NCI-H2227 (cell line): ENCODE data around the gene IFNA16.
"Not testable (repeated sequence)": the region's sequence is repeated elsewhere in the genome, so short reads cannot be mapped to it uniquely, and the experiment has no call there.

ENCODE experiments used
- DNase-seq: peaks from one replicate; lab custom pipeline; 2025; ENCODE audit not compliant: unreplicated experiment; lab: John Stamatoyannopoulos, UW

IFNA16 gene

DNA sequence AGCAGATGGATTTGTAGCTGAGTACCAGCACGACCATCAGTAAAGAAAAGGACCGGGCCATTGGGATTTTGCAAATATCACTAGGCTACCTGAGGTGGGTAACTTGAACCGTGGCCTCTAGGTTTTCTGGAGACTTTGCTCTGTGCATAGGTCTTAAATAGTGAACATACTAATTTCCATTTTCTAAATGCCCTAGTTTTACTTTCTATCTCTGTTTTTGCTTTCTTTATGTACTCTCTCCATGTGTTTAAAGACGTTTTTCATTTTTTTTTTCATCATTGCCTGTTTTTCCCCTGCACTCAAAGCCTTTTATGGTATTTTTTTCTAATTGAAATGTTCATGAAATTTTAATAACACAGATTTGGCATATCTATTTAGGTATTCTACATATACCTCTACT, 15.0 kb downstream of the IFNA16 start, which contains the start of gene IFNA7:
Gene IFNA7 (minus strand): TSS at position 101 of the 400 bp plus-strand sequence. CDS start 40 bp downstream, at position 61.
- not testable (repeated sequence) for DNase-seq

DNA sequence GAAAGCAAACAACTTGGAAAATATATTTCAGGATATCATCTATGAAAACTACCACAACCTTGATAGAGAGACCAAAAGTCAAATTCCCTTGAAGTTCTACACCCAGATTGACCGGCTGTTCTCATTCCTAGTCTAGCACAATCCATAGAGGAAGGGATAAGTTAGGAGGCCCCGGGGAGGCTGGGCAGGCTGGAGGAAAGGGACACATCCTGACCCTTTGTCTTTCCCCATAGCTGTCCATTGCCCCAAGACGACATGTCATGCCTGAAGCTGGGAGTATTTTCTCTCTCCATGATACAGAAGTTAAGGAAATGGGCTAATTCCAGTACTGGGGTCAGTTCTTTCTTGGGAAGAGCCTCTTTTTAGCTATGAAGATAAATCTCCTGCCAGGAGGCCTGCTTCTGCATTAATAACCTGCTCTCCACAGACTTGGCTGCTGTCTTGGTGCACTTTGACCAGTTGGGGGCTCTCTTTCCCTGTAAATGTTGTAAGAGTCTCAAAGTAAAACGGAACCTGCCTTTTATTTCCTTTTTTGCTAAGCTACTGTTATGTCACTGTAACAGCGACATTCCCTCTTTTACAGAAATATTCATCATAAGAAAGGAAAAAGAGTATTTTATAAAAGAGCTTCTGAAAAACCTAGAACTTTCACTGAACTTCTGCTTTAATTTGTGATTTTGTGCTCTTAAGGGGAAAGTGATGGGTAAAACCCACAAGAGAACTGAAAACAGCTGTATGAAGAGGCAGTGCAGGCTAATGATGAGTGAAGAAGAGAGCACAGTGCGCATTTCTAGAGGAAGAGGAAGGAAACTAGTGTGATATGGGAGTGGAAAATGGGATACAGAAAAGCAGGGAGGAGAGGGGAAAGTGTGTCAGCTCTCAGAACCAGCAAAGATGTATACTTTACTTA, 22.0 kb downstream of the IFNA16 start:
- peak; percentile 2 for DNase-seq

DNA sequence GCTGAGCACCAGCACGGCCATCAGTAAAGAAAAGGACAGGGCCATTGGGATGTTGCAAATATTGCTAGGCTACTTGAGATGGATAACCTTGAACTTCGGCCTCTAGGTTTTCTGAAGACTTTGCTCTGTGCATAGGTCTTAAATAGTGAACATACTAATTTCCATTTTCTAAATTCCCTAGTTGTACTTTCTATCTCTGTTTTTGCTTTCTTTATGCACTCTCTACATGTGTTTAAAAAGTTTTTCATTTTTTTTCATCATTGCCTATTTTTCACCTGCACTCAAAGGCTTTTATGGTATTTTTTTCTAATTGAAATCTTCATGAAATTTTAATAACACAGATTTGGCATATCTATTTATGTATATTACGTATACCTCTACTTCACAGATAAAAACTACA, 29.6 kb downstream of the IFNA16 start, which contains the start of gene IFNA4:
Gene IFNA4 (minus strand): TSS at position 101 of the 400 bp plus-strand sequence. CDS start 56 bp downstream, at position 45.
- DNase-seq = not testable (repeated sequence)

DNA sequence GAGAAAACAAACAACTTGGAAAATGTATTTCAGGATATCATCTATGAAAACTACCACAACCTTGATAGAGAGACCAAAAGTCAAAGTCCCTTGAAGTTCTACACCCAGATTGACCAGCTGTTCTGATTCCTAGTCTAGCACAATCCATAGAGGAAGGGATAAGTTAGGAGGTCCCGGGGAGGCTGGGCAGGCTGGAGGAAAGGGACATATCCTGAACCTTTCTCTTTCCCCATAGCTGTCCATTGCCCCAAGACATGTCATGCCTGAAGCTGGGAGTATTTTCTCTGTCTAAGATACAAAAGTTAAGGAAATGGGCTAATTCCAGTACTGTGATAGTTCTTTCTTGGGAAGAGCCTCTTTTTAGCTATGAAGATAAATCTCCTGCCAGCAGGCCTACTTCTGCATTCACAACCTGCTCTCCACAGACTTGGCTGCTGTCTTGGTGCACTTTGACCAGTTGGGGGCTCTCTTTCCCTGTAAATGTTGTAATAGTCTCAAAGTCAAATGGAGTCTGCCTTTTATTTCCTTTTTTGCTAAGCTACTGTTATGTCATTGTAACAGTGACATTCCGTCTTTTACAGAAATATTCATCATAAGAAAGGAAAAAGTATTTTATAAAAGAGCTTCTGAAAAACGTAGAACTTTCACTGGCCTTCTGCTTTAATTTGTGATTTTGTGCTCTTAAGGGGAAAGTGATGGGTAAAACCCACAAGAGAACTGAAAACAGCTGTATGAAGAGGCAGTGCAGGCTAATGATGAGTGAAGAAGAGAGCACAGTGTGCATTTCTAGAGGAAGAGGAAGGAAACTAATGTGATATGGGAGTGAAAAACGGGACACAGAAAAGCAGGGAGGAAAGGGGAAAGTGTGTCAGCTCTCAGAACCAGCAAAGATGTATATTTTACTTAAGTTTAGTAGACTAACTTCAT, 34.0 kb downstream of the IFNA16 start:
- DNase-seq = not testable (repeated sequence)

DNA sequence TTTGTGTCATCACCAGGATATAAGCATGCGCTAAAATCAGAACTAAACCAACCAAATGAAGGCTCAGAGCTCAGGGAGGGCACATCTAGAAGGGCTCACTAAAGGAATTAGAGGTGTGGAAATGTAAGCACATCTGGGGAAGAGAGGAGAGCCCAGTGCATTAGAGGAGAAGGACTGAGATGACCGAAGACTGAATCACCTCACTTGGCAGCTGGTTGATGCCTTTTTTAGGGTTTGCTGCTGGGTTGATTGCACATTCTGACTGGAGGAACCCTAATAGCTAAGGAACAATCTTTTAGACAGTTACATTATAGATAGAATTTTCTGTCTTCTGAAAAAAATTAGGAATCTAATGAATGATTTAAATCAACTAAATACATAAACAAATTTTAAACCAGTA, 42.4 kb downstream of the IFNA16 start:
- no peak for DNase-seq

DNA sequence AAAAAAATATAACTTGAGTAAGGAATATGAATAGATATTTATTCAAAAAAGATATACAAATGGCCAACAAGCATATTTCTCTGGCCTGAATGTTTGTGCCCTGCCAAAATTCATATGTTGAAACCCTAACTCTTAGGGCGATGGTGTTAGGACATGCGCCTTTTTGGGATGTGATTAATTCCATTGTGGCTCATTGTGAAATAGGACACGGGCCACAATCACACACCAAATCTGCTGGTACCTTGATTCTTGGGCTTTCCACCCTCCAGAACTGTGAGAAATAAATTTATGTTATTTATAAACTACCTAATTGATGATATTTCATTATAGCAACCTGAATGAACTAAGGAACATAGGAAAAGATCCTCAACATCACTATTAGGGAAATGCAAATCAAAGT, 45.0 kb downstream of the IFNA16 start:
- no peak for DNase-seq

DNA sequence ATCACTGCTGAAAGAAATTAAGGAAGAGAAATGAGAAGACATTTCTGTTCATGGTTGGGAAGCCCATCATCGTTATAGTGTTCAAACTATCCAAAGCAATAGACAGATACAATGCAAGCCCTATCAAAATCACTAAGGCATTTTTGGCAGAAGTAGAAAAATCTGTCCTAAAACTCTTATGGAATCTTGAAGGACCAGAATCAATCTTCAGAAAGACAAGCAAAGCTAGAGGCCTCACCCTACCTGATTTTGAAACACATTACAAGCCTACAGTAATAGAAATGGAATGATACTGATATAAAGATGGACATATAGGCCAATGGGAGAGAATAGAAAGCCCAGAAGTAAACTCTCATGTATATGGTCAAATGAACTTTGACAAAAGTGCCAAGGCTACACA, 45.8 kb downstream of the IFNA16 start:
- DNase-seq = no peak

DNA sequence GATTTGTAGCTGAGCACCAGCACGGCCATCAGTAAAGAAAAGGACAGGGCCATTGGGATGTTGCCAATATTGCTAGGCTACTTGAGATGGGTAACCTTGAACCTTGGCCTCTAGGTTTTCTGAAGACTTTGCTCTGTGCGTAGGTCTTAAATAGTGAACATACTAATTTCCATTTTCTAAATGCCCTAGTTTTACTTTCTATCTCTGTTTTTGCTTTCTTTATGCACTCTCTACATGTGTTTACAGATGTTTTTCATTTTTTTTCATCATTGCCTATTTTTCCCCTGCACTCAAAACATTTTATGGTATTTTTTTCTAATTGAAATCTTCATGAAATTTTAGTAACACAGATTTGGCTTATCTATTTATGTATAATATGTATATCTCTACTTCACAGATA, 50.6 kb downstream of the IFNA16 start, which contains the start of gene IFNA21:
Gene IFNA21 (minus strand): TSS at position 101 of the 400 bp plus-strand sequence. CDS start 48 bp downstream, at position 53.
- DNase-seq = not testable (repeated sequence)
